Measurements from ENCODE around the gene MAMDC2. TPM values are rescaled to one million over a fixed set of nuclear protein-coding genes. Genes with fewer than 3 reads are reported as not detected.

MAMDC2 gene
- total and polyA plus RNA-seq, 2 donors (not counting 1 experiment from before 2014, with no cell fraction given): not detected

- H3K4me3 Mint-ChIP-seq: no peak overlapping the region
- ATAC-seq (ENCODE audit: low read depth) (no peak), DNase-seq (no peak)
- Histone ChIP-seq H4K20me1 (ENCODE audit: control insufficient read depth, insufficient read depth, low read length, poor library complexity, severe bottlenecking) (no peaks in the 10 kb centered on the region), H3K4me1 (ENCODE audit: control insufficient read depth in 2 of 2, insufficient read depth in 2 of 2, low read length in 2 of 2) (peaks cover under 1% of the 10 kb centered on the region in 2 donors), H3K4me2 (replicated peaks; ENCODE audit: low read depth, low read length, poor library complexity, severe bottlenecking) (no peak overlapping the region), H2AFZ (ENCODE audit: insufficient read depth, low read depth, low read length, poor library complexity, severe bottlenecking) (no peak overlapping the region), H3K4me3 (ENCODE audit: control extremely low read depth in 1 of 5, extremely low read depth in 1 of 5, insufficient read depth in 1 of 5, low read depth in 2 of 5, low read length in 4 of 5) (no peak overlapping the region), H3K36me3 (replicated peaks in 1 of 2; ENCODE audit: control extremely low read depth in 1 of 2, control insufficient read depth in 1 of 2, extremely low read depth in 1 of 2, insufficient read depth in 2 of 2, low read length in 1 of 2) (no peaks in the 10 kb centered on the region), H3K9ac (ENCODE audit: low read length) (no peak overlapping the region), H3K9me3 (ENCODE audit: control extremely low read depth in 1 of 3, control insufficient read depth in 2 of 3, insufficient read depth in 1 of 3, low read length in 2 of 3) (no peaks in the 10 kb centered on the region), H3K79me2 (ENCODE audit: control insufficient read depth, insufficient read depth, low read length) (no peaks in the 10 kb centered on the region), H3K27ac (ENCODE audit: low read length in 2 of 2) (no peak overlapping the region), H3K27me3 (replicated peaks in 1 of 4; ENCODE audit: control extremely low read depth in 1 of 4, control insufficient read depth in 3 of 4, insufficient read depth in 4 of 4, low read length in 3 of 4) (peaks cover 0 to 4% (median 0%) of the 10 kb centered on the region in 4 experiments)
- POLR2A ChIA-PET: no interaction called here
- CTCF ChIA-PET: no interaction called here
- intact Hi-C loops (cut with micrococcal nuclease): no loop called here
- TF ChIP-seq CTCF (IDR thresholded peaks at IDR 0.05): no peak
- TF ChIP-seq EZH2 (IDR thresholded peaks at IDR 0.05; ENCODE audit: borderline replicate concordance, insufficient read depth, low read depth, low read length, poor library complexity, severe bottlenecking): no peak
- WGBS (ENCODE audit: insufficient coverage): 89% methylated on average over 2 of the region's 2 CpGs
- H3K4me1 Mint-ChIP-seq: no peaks in the 10 kb centered on the region
- H3K9me3 Mint-ChIP-seq (ENCODE audit: insufficient read depth): no peaks in the 10 kb centered on the region
- no peak overlapping the region for H3K27ac Mint-ChIP-seq
- H3K27me3 Mint-ChIP-seq: peaks cover 27% of the 10 kb centered on the region
Measured at GRCh38 chr9:70066874-70067273, 23.2 kb downstream of the MAMDC2 start.

GRCh38 chr9:70069704-70070103, 26.1 kb downstream of the MAMDC2 start:
- Mint-ChIP-seq H3K4me1 (no peaks in the 10 kb centered on the region), H3K4me3 (no peak overlapping the region), H3K9me3 (ENCODE audit: insufficient read depth) (no peaks in the 10 kb centered on the region), H3K27me3 (peaks cover 27% of the 10 kb centered on the region), H3K27ac (no peak overlapping the region)
- Histone ChIP-seq H3K79me2 (ENCODE audit: control insufficient read depth, insufficient read depth, low read length) (no peaks in the 10 kb centered on the region), H3K4me1 (ENCODE audit: control insufficient read depth in 2 of 2, insufficient read depth in 2 of 2, low read length in 2 of 2) (no peaks in the 10 kb centered on the region), H3K9ac (ENCODE audit: low read length) (no peak overlapping the region), H3K27me3 (replicated peaks in 1 of 4; ENCODE audit: control extremely low read depth in 1 of 4, control insufficient read depth in 3 of 4, insufficient read depth in 4 of 4, low read length in 3 of 4) (peaks cover 0 to 4% (median 0%) of the 10 kb centered on the region in 4 experiments), H3K4me3 (ENCODE audit: control extremely low read depth in 1 of 5, extremely low read depth in 1 of 5, insufficient read depth in 1 of 5, low read depth in 2 of 5, low read length in 4 of 5) (no peak overlapping the region), H3K27ac (ENCODE audit: low read length in 2 of 2) (no peak overlapping the region), H3K4me2 (replicated peaks; ENCODE audit: low read depth, low read length, poor library complexity, severe bottlenecking) (no peak overlapping the region), H4K20me1 (ENCODE audit: control insufficient read depth, insufficient read depth, low read length, poor library complexity, severe bottlenecking) (no peaks in the 10 kb centered on the region), H2AFZ (ENCODE audit: insufficient read depth, low read depth, low read length, poor library complexity, severe bottlenecking) (no peak overlapping the region), H3K9me3 (ENCODE audit: control extremely low read depth in 1 of 3, control insufficient read depth in 2 of 3, insufficient read depth in 1 of 3, low read length in 2 of 3) (no peaks in the 10 kb centered on the region), H3K36me3 (replicated peaks in 1 of 2; ENCODE audit: control extremely low read depth in 1 of 2, control insufficient read depth in 1 of 2, extremely low read depth in 1 of 2, insufficient read depth in 2 of 2, low read length in 1 of 2) (no peaks in the 10 kb centered on the region)
- intact Hi-C loops (cut with micrococcal nuclease): no loop called here
- CTCF ChIA-PET: no interaction called here
- TF ChIP-seq EZH2 (IDR thresholded peaks at IDR 0.05; ENCODE audit: borderline replicate concordance, insufficient read depth, low read depth, low read length, poor library complexity, severe bottlenecking) (no peak), CTCF (IDR thresholded peaks at IDR 0.05) (no peak)
- ATAC-seq (ENCODE audit: low read depth) (no peak), DNase-seq (no peak)
- POLR2A ChIA-PET: no interaction called here
- 100% methylated on average over 1 of the region's 3 CpGs for WGBS (ENCODE audit: insufficient coverage)

Measured in B cell (primary cell).